GM12878 (cell line): ENCODE results near the gene NPBWR2. TPM values are rescaled to one million over a fixed set of nuclear protein-coding genes. Genes with fewer than 3 reads are reported as not detected.

Source experiments
- ATAC-seq: fragments of 200-7000 bp; cut with Tn5 transposase; 3 replicates; pipeline ENCODE4 v1.9.1; 2020; ENCODE audit warnings: mild to moderate bottlenecking, moderate library complexity
- BruUV-seq: library from RNA; stranded (reverse); fragments of 400-500 nt; replicated peaks from 2 replicates; lab custom pipeline; 2021; lab: Mats Ljungman, UMichigan
- CTCF ChIA-PET: fragments of 300-600 bp; sonication (Branson Sonifier 250); formaldehyde crosslinking; extraction: SDS; loops from one replicate; lab custom pipeline; 2021; ENCODE audit warnings: inconsistent platforms; lab: Yijun Ruan, JAX
- POLR2A ChIA-PET: fragments of 350-600 bp; formaldehyde crosslinking; extraction: SDS; loops from one replicate; lab custom pipeline; 2021; ENCODE audit warnings: inconsistent platforms; lab: Charles Lee
- RAD21 ChIA-PET: fragments of 300-600 bp; sonication (Branson Sonifier 250); formaldehyde crosslinking; loops from one replicate; lab custom pipeline; 2023; ENCODE audit warnings: antibody characterized with exemption; ENCODE audit not compliant: unreplicated experiment; lab: Charles Lee
- SMC1A ChIA-PET: fragments of 300-600 bp; sonication (Branson Sonifier 250); formaldehyde crosslinking; loops from one replicate; lab custom pipeline; 2023; ENCODE audit not compliant: unreplicated experiment, uncharacterized antibody; lab: Charles Lee
- DNase-seq: peaks from one replicate; pipeline ENCODE4 v3.0.0-alpha.2; 2011; ENCODE audit warnings: low read depth, low spot score
- FAIRE-seq: peaks from 3 replicates; lab custom pipeline; 2011; peaks lifted over from hg19 to GRCh38; lab: Jason Lieb, UNC
- H2AFZ ChIP-seq: 2 replicates; pipeline ENCODE4 v1.6.0; 2011; ENCODE audit warnings: low read depth, low read length, control low read depth; ENCODE audit not compliant: control insufficient read depth
- H3K27ac ChIP-seq: 2 replicates; pipeline ENCODE4 v1.5.1; 2011; ENCODE audit warnings: control low read depth; ENCODE audit not compliant: control insufficient read depth, insufficient read depth
- H3K27me3 ChIP-seq, 2 experiments: replicated peaks in 1 of 2; 2 replicates each; pipeline versions ENCODE4 v1.6.0 to v1.6.1; 2011; ENCODE audit warnings: low read length in 1 of 2; ENCODE audit not compliant: control insufficient read depth in 2 of 2, insufficient read depth in 2 of 2
- H3K36me3 ChIP-seq, 2 experiments: 2 replicates each; pipeline ENCODE4 v1.5.1; 2011; ENCODE audit warnings: low read length in 1 of 2; ENCODE audit not compliant: control insufficient read depth in 2 of 2, insufficient read depth in 2 of 2
- H3K4me1 ChIP-seq: 2 replicates; pipeline ENCODE4 v1.6.1; 2011; ENCODE audit warnings: mild to moderate bottlenecking, low read length, moderate library complexity, mixed read lengths; ENCODE audit not compliant: control insufficient read depth, insufficient read depth
- H3K4me2 ChIP-seq: 2 replicates; pipeline ENCODE4 v1.6.0; 2011; ENCODE audit warnings: control low read depth; ENCODE audit not compliant: control insufficient read depth, insufficient read depth
- H3K4me3 ChIP-seq: fragments of 200-600 bp; sonication (generic); 2 replicates; pipeline ENCODE4 v1.5.1; 2016
- H3K79me2 ChIP-seq: 2 replicates; pipeline ENCODE4 v1.6.0; 2011; ENCODE audit warnings: low read length; ENCODE audit not compliant: control insufficient read depth, insufficient read depth
- H3K9ac ChIP-seq: 2 replicates; pipeline ENCODE4 v1.8.0; 2011; ENCODE audit warnings: low read length, control low read depth, mixed read lengths; ENCODE audit not compliant: control insufficient read depth, insufficient read depth
- H3K9me3 ChIP-seq: replicated peaks from 3 replicates; pipeline ENCODE4 v1.5.1; 2011; ENCODE audit warnings: mild to moderate bottlenecking, low read length; ENCODE audit not compliant: control insufficient read depth, insufficient read depth
- H4K20me1 ChIP-seq: 2 replicates; pipeline ENCODE4 v1.6.0; 2011; ENCODE audit not compliant: control insufficient read depth, insufficient read depth
- BRCA1 ChIP-seq: IDR thresholded peaks from 2 replicates; pipeline ENCODE4 v1.6.1; 2011; ENCODE audit warnings: low read depth, low read length, improper control_type of control experiment
- CEBPB ChIP-seq, 2 experiments: fragments of 150-350 bp in 1 of 2; IDR thresholded peaks; 2 replicates each; pipeline ENCODE4 v1.6.1; 2012 to 2014; ENCODE audit warnings: low read depth in 2 of 2, low read length in 2 of 2, borderline replicate concordance in 1 of 2, inconsistent platforms in 1 of 2
- DPF2 ChIP-seq: fragments of 450-650 bp; IDR thresholded peaks from 2 replicates; pipeline ENCODE4 v1.6.1; 2017; ENCODE audit warnings: mild to moderate bottlenecking
- GATAD2B ChIP-seq: fragments of 450-650 bp; conservative IDR thresholded peaks from 2 replicates; pipeline ENCODE4 v1.6.1; 2017; ENCODE audit warnings: low read depth, mild to moderate bottlenecking, moderate library complexity
- HDAC2 ChIP-seq: fragments of 200-600 bp; sonication (generic); IDR thresholded peaks from 2 replicates; pipeline ENCODE4 v1.6.1; 2017
- HSF1 ChIP-seq: fragments of 150-350 bp; IDR thresholded peaks from 2 replicates; pipeline ENCODE4 v1.6.1; 2014; ENCODE audit warnings: mild to moderate bottlenecking, low read depth, low read length
- KDM1A ChIP-seq: fragments of 200-600 bp; sonication (generic); IDR thresholded peaks from 2 replicates; pipeline ENCODE4 v1.6.1; 2016; ENCODE audit warnings: borderline replicate concordance
- LARP7 ChIP-seq: fragments of 450-650 bp; IDR thresholded peaks from 2 replicates; pipeline ENCODE4 v1.6.1; 2017; ENCODE audit warnings: mild to moderate bottlenecking
- NFYA ChIP-seq: IDR thresholded peaks from 2 replicates; pipeline ENCODE4 v1.6.1; 2011; ENCODE audit warnings: low read depth, mild to moderate bottlenecking, low read length, improper control_type of control experiment, borderline replicate concordance
- NR2C1 ChIP-seq: fragments of 450-650 bp; IDR thresholded peaks from 2 replicates; pipeline ENCODE4 v1.6.1; 2017; ENCODE audit warnings: antibody characterized with exemption, mild to moderate bottlenecking, moderate library complexity
- RAD51 ChIP-seq: fragments of 450-650 bp; IDR thresholded peaks from 2 replicates; pipeline ENCODE4 v1.6.1; 2016; ENCODE audit warnings: moderate library complexity, mild to moderate bottlenecking, inconsistent platforms
- SMAD1 ChIP-seq: fragments of 450-650 bp; IDR thresholded peaks from 2 replicates; pipeline ENCODE4 v1.6.1; 2018; ENCODE audit warnings: mild to moderate bottlenecking, low read depth; ENCODE audit not compliant: partially characterized antibody
- SP1 ChIP-seq: IDR thresholded peaks from one replicate; pipeline ENCODE4 v1.6.1; 2011; ENCODE audit warnings: low read depth, low read length
- TCF7 ChIP-seq: IDR thresholded peaks from 2 replicates; pipeline ENCODE4 v1.6.1; 2014; ENCODE audit warnings: antibody characterized with exemption, borderline replicate concordance
- ZBTB40 ChIP-seq: fragments of 450-650 bp; IDR thresholded peaks from 2 replicates; pipeline ENCODE4 v1.6.1; 2016; ENCODE audit warnings: mild to moderate bottlenecking, moderate library complexity, borderline replicate concordance
- WGBS: methylation state at CpG from one replicate; pipeline ENCODE4 v1.1.6; 2016; ENCODE audit warnings: low lambda C conversion rate; ENCODE audit not compliant: insufficient replicate concordance, insufficient coverage; ENCODE audit errors: missing lambda C conversion rate; 5-methylcytosine and 5-hydroxymethylcytosine counted together
- in situ Hi-C: fragments of 300-500 bp; cut with MboI; formaldehyde crosslinking; loops from 9 replicates; pipeline ENCODE4 v1.14.3; 2018; ENCODE audit warnings: mixed read lengths
- intact Hi-C: fragments of 100-400 bp; cut with micrococcal nuclease; formaldehyde crosslinking; loops from one replicate; pipeline ENCODE4 v1.14.2; 2022; ENCODE audit not compliant: unreplicated experiment
- polyA plus RNA-seq, 11 experiments: library from polyadenylated mRNA; depleted of rRNA in 4 of 11; unstranded in 6 of 11; stranded (reverse) in 5 of 11; fragments of >200 nt; fragmentation: Nextera tagmentation in 4 of 11; fragmentation: Illumina TruSeq in 1 of 11; extraction: Ambion mirVana in 4 of 11; extraction: Trizol in 1 of 11; gene quantifications; 1 replicate in 1 of 11; 2 replicates in 10 of 11; pipeline versions ENCODE4 v1.2.1 to v1.2.3, GENCODE V29; 2011 to 2016; ENCODE audit warnings: inconsistent platforms in 2 of 11, missing spikeins in 2 of 11, low read depth in 1 of 11
- total RNA-seq, 4 experiments: library from RNA; depleted of rRNA in 3 of 4; stranded (reverse); fragments of >200 nt in 3 of 4; fragmentation: Illumina TruSeq in 1 of 4; extraction: Trizol in 1 of 4; gene quantifications; 2 replicates each; pipeline versions ENCODE4 v1.2.1 to v1.2.3, GENCODE V29; 2013 to 2021
- TF ChIP-seq, protein P1 (sequence below): fragments of 450-650 bp; IDR thresholded peaks from 2 replicates; pipeline ENCODE4 v1.6.1; 2017; ENCODE audit warnings: mild to moderate bottlenecking, low read depth, inconsistent platforms; ENCODE audit not compliant: poor library complexity, severe bottlenecking
- TF ChIP-seq, protein P2 (sequence below): IDR thresholded peaks from 2 replicates; pipeline ENCODE4 v1.6.1; 2011; ENCODE audit warnings: low read depth, mild to moderate bottlenecking, low read length, moderate library complexity, borderline replicate concordance; ENCODE audit errors: extremely low read depth

The NPBWR2 gene
- total and polyA plus RNA-seq, 10 of the 15 experiments (the other 5 are each of a cell fraction or from before 2014, with no cell fraction given): not detected

GRCh38 chr20:64113444-64113775 lies 6.0 kb upstream of the NPBWR2 start:
- intact Hi-C loops: no loop called here
- DNase-seq (no peak), ATAC-seq (no peak), FAIRE-seq (no peak)
- Histone ChIP-seq H2AFZ (no peak overlapping the region), H3K4me3 (no peak overlapping the region), H4K20me1 (no peaks in the 10 kb centered on the region), H3K9ac (no peak overlapping the region), H3K4me1 (no peaks in the 10 kb centered on the region), H3K36me3 (no peaks in the 10 kb centered on the region), H3K27ac (no peak overlapping the region), H3K79me2 (no peaks in the 10 kb centered on the region), H3K9me3 (no peaks in the 10 kb centered on the region), H3K27me3 (peaks cover 0 to 3% of the 10 kb centered on the region in 2 experiments; a peak in 1 of 4 replicates), H3K4me2 (no peak overlapping the region)
- POLR2A ChIA-PET: no interaction called here
- CTCF ChIA-PET: interaction anchor here (1.2 kb wide), 1 partner anchor 11 kb away, joined by 3 read pairs; no protein-coding TSS in a partner anchor
- SMC1A ChIA-PET: interaction anchor here (2.3 kb wide), 1 partner anchor 29 kb away, joined by 7 read pairs; the partner anchor contains the start of gene LKAAEAR1
- RAD21 ChIA-PET: interaction anchor here (0.9 to 1.4 kb wide), 2 partner anchors 30 to 60 kb away, joined by 3 to 7 read pairs; no protein-coding TSS in a partner anchor
- no TSS peak for BruUV-seq
- 26% methylated on average over 6 of the region's 6 CpGs for WGBS
- in situ Hi-C loops: no loop called here
- TF ChIP-seq BRCA1: no peak
- TF ChIP-seq SMAD1: no peak
- TF ChIP-seq RAD51: no peak
- no peak for TF ChIP-seq TCF7
- no peak for TF ChIP-seq SP1
- TF ChIP-seq HSF1: no peak
- TF ChIP-seq KDM1A: no peak
- TF ChIP-seq LARP7: no peak
- TF ChIP-seq HDAC2: no peak
- TF ChIP-seq NR2C1: no peak
- no peak for TF ChIP-seq CEBPB (IDR thresholded peaks at IDR 0.05; ENCODE audit: borderline replicate concordance in 1 of 2, low read depth in 2 of 2, low read length in 2 of 2)
- TF ChIP-seq, protein P1, sequence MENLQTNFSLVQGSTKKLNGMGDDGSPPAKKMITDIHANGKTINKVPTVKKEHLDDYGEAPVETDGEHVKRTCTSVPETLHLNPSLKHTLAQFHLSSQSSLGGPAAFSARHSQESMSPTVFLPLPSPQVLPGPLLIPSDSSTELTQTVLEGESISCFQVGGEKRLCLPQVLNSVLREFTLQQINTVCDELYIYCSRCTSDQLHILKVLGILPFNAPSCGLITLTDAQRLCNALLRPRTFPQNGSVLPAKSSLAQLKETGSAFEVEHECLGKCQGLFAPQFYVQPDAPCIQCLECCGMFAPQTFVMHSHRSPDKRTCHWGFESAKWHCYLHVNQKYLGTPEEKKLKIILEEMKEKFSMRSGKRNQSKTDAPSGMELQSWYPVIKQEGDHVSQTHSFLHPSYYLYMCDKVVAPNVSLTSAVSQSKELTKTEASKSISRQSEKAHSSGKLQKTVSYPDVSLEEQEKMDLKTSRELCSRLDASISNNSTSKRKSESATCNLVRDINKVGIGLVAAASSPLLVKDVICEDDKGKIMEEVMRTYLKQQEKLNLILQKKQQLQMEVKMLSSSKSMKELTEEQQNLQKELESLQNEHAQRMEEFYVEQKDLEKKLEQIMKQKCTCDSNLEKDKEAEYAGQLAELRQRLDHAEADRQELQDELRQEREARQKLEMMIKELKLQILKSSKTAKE: no peak
- TF ChIP-seq GATAD2B: no peak
- TF ChIP-seq, protein P2, sequence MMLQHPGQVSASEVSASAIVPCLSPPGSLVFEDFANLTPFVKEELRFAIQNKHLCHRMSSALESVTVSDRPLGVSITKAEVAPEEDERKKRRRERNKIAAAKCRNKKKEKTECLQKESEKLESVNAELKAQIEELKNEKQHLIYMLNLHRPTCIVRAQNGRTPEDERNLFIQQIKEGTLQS: no peak
- no peak for TF ChIP-seq ZBTB40
- no peak for TF ChIP-seq DPF2
- no peak for TF ChIP-seq NFYA
